Amygdala (tissue), 56 donors: ENCODE measurements around the gene IRAK1.

Experiments used
- DNase-seq, 56 donors: peaks; one replicate each; lab custom pipeline; 2025; lab: John Stamatoyannopoulos, UW

The IRAK1 gene

DNA sequence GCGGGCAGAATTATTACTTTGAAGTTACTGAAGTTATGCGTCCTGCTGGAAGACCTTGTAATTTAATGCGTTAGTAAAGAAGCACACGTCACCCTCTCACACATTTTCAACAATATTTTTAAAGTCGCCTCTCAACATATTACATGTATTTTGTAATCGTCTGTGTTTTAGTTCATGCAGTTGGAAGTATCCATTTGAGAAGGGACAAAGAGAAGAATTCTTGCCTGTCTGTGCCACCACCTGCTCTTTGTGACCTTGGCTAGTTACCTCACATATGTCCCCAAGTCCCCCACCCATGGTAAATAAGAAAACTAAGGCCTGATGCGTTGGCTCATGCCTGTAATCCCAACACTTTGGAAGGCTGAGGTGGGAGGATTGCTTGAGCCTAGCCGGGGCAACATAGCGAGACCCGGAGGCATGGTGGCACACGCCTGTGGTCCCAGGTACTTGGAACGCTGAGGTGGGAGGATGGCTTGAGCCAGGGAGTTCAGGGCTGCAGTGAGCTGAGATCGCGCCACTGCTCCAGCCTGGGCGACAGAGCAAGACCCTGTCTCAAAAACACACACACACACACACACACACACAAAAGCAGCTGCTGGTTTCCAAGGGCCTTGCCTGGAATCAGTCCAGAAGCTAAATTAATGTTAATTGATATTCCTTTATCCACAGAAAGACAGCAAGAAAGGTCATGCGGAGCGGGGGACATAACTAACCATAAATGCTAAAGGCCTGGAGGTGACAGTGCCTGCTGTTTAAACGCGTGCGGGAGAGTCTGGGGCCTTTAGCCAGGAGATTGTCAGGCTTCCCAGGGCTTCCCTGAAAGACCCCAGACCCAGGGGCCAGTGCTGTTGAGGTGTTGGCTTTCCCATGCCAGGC is 46.3 kb downstream of the IRAK1 start:
- no peak for DNase-seq

- DNase-seq = peak in 54 of 56 donors; percentile 33 to 91 (median 70)
These were observed 47.2 kb downstream of the IRAK1 start, which contains the start of gene TMEM187 for GRCh38 chrX:153972368-153973126. TMEM187 (plus strand) TSS chrX:153972754; CDS start chrX:153982063, 9,309 bp downstream.

DNA sequence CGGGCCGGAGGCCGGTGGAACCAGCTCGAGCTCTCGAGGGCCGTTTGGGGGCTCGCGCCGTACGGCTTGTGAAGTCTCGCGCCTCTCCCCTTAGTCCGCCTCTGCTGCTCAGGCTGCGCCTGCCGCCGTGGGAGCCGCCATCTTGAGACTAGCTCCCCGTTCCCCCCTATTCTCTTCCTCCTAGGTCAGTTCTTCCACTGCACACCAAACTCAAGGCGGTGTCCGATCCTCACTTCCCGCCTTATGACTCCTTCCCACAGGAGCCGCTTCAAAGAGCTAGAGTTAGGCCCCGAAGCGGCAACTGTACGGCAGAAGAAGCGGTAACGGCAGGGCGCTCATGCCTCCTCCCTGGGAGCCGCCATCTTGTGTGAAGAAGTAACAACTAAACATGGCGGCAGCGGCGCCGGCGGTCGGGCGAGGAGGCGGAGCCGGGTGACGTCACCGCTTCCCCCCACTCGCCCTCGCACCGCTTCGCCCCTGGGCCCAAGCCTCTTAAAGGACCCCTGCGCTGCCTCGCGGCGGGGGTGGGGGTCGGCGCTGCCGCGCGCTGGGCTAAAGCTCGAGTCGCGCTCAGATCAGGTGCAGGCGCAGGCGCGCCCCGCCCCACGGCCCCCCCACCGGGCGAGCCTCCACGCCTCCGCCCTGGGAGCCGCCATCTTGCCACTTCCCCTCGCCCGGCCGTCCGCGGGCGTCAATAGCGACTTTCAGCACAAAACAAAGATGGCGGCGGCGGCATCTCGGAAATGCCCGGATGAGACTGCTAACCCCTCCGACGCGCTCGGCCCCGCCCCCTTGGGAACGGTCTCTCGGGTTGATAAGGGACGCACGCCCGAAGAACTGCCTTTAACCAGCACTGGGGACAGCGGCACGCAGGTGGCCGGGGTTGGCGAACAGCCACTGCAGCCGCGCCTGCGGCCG is 48.0 kb downstream of the IRAK1 start, which contains the start of gene HCFC1:
Gene HCFC1, minus strand, starts transcription at position 369 of the 918 bp plus-strand sequence. CDS start 978 bp downstream, outside the sequence.
- peak; percentile 36 to 96 (median 82) for DNase-seq

GRCh38 chrX:153971124-153971449 is 48.6 kb downstream of the IRAK1 start:
- DNase-seq = peak in 54 of 56 donors; percentile 19 to 94 (median 77)

GRCh38 chrX:153970357-153971123 is 49.2 kb downstream of the IRAK1 start:
- DNase-seq = peak in 36 of 56 donors; percentile 12 to 83 (median 57)

- DNase-seq = peak in 34 of 56 donors; percentile 6 to 79 (median 56)
These were observed 49.8 kb downstream of the IRAK1 start for GRCh38 chrX:153969904-153970356.

- DNase-seq = no peak
These were observed 50.4 kb downstream of the IRAK1 start for GRCh38 chrX:153969125-153969903.

GRCh38 chrX:153968754-153969124 is 51.0 kb downstream of the IRAK1 start:
- peak in 11 of 56 donors; percentile 2 to 43 (median 23) for DNase-seq

- DNase-seq = no peak
These were observed 51.4 kb downstream of the IRAK1 start for GRCh38 chrX:153968255-153968654.

DNA sequence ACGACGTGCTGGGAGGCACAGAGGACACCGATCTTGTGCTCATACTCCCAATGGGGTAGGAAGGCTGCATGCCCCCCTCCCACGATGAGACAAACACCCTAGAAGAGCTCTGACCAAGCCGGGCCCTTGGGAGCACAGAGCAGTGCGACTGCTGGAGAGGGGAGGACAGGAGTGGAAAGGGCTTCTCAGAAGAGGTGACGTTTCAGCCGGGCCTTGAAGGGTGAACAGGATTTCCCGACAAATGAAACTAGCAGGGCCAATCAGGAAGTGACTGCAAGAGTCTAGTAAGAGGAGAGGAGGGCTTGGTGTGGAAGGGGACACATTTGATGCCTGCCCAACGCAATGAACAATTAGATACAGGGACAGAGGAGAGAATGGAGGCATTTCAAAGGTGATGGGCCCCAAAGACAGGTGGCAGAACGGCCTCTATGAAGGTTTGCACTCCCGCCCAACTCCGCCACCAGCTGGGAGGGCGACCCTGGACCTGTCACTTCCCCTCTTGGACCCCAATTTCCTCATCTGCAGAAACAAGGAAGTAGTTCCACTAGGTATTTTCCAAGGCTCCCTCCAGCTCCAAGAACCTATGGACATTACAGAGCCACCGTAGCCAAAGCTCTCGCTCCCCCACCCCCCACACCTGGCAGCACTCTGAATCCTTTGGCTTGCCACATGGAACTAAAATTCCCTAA is 52.0 kb downstream of the IRAK1 start:
- no peak for DNase-seq

DNA sequence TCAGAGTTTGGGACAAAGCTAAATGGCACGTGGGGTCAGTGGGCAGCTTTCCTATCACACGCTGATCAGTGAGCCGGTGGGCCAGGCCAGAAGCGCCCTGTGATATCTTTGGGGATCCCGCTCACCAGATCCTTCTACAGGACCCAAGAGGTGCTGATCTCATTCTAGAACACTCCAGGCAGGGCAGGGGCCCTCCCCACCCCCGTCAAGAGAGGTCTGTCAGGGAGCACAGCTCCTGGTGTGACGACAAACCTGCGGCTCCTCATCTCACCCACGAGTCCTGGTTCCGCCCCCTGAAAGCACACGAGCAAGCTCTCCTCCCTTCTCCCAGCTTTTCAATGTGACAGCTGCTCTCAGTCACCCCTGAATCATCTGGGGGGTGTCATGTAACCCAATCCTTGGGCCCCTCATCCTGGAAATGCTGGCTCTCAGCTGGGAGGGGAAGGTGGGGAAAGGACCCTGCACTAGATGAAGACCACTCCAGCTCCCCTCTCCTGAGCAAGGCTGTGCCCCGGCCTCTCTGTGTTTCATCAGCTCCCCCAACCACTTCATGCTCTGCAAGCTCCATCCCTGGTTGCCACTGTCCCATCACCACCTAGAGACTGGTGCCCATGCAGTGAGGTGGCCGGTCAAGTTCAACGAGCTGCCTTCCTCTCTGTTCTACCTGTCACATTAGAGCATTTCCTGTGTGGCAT is 52.7 kb downstream of the IRAK1 start:
- no peak for DNase-seq

DNA sequence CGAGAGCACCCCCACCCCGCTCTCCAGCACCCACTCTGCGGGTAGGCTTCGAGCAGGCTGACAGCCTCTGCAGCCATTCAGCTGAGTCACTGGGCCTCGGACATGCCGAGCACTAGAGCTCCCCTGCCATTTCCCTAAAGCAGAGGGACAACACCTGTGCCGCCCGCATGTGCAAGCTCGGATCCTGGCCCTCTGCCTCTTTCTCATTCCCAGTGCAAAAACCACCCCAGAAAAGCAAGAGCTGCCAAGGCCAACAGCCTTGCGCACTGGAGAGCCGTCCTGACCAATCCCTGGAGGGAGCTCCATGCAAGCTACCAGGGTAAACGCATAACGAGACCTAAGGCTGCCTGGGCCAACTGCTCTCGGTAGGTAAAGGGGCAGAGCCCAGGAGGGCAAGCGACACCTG is 53.4 kb downstream of the IRAK1 start:
- peak in 13 of 56 donors; percentile 0 to 39 (median 18) for DNase-seq

DNA sequence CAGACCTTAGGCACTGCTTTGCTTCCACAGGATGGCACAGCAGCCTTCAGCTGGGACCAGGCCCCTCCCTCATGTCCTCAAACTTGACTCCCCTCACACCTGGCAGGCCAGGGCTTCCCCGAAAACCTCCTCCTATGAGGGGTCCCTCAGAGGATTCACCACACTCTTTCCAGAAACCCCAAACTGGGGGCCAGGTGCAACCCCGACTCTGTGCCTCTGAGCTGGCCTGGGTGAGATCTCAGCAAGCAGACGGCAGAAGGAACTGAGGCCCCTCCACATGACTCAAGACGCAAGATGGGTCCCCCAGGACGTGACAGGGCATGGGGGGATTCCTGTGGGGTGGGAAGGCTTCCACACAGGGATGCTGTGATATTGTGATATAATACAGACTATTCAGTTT is 54.3 kb downstream of the IRAK1 start:
- no peak for DNase-seq

DNA sequence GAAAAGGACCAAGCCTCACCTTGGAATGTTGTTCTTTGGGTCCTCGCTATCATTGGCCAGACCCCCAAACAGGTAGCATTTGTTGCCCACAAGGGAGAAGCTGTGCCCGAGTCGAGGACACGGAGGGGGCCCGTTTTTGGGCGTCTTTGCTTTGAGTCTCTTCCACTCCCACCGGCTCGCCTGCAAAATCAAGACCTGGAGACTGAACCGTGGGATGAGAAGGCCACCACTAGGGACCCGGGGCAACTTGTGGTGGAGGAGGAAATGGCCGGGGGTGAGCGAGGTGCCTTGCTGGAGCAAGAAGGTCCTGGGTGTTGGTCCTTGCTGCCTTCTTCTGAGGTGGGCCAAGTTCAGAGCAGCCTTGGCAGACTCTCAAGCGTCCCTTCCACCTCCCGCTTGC is 55.6 kb downstream of the IRAK1 start:
- no peak for DNase-seq

- peak in 4 of 56 donors; percentile 2 to 15 (median 10) for DNase-seq
These were observed 56.2 kb downstream of the IRAK1 start for GRCh38 chrX:153963546-153963945.

- DNase-seq = no peak
These were observed 58.4 kb downstream of the IRAK1 start for GRCh38 chrX:153961292-153961691.

GRCh38 chrX:153960786-153961185 is 58.9 kb downstream of the IRAK1 start:
- no peak for DNase-seq
